Measurements from ENCODE around the gene RAB11B. TPM values are rescaled to one million over a fixed set of nuclear protein-coding genes. Genes with fewer than 3 reads are reported as not detected.
A peak's percentile ranks its signal among the peaks of the same experiment; 100 is the strongest.

The RAB11B gene
- total RNA-seq, 4 donors from 2014 or later = 28.6 to 71.8 (median 36.1) TPM

DNA sequence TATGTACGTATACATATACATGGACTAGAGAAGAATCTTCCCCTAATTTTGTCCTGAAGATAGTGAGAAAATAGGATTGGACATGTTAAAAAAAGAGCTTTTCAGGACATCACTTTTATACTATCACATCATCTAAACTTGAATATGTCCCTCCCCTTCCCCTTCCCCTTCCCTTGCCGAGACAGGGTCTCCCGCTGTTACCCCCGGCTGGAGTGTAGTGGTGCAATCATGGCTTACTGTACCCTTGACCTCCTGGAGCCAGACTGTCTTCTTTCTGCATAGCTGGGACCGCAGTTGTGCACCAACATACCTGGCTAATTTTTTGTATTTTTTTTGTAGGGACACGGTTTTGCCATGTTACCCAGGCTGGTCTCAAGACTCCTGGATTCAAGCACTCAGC is 61.2 kb downstream of the RAB11B start:
- no peak overlapping the region for H3K27ac ChIP-seq
- H3K27me3 ChIP-seq = no peaks in the 10 kb centered on the region
- no peak for TF ChIP-seq POLR2AphosphoS5 (IDR thresholded peaks at IDR 0.05)
- H3K4me1 ChIP-seq = peaks cover 13 to 98% (median 53%) of the 10 kb centered on the region in 3 donors
- no peaks in the 10 kb centered on the region for H3K9me3 ChIP-seq
- ATAC-seq = no peak
- no peak overlapping the region for H3K4me3 ChIP-seq
- peaks cover 0 to 28% of the 10 kb centered on the region in 2 donors for H3K36me3 ChIP-seq
- WGBS, 2 donors (ENCODE audit: low coverage in 1 of 2) = 63 to 68% methylated on average over 6 of the region's 6 CpGs

DNA sequence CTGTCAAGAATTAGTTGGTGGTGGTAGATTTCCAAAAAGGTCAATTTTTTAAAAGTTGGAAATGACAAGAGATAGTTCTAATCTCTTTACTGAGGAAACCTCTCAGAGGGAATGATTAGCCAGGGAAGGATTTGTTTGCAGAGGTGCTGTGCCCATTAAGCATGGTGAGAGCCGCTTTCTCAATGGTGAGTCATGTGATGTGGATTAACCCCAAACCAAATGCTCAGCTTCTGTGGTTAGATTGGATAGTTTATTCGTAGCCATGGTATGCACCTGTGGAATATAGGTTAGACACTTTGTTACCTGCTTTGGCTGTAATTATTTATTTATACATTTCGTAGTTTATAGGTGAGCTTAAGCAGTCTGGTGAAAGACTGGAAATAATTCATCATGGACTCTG is 61.7 kb downstream of the RAB11B start:
- Histone ChIP-seq H3K4me1 (peaks cover 8 to 98% (median 53%) of the 10 kb centered on the region in 3 donors), H3K9me3 (no peaks in the 10 kb centered on the region), H3K27me3 (no peaks in the 10 kb centered on the region), H3K36me3 (peaks cover 0 to 28% of the 10 kb centered on the region in 2 donors), H3K27ac (no peak overlapping the region), H3K4me3 (no peak overlapping the region)
- TF ChIP-seq EP300 (IDR thresholded peaks at IDR 0.05) (no peak), POLR2AphosphoS5 (IDR thresholded peaks at IDR 0.05) (no peak), POLR2A (IDR thresholded peaks at IDR 0.05) (no peak)
- TF ChIP-seq, protein P1, sequence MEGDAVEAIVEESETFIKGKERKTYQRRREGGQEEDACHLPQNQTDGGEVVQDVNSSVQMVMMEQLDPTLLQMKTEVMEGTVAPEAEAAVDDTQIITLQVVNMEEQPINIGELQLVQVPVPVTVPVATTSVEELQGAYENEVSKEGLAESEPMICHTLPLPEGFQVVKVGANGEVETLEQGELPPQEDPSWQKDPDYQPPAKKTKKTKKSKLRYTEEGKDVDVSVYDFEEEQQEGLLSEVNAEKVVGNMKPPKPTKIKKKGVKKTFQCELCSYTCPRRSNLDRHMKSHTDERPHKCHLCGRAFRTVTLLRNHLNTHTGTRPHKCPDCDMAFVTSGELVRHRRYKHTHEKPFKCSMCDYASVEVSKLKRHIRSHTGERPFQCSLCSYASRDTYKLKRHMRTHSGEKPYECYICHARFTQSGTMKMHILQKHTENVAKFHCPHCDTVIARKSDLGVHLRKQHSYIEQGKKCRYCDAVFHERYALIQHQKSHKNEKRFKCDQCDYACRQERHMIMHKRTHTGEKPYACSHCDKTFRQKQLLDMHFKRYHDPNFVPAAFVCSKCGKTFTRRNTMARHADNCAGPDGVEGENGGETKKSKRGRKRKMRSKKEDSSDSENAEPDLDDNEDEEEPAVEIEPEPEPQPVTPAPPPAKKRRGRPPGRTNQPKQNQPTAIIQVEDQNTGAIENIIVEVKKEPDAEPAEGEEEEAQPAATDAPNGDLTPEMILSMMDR (IDR thresholded peaks at IDR 0.05) = no peak
- 57 to 59% methylated on average over 3 of the region's 3 CpGs for WGBS, 2 donors (ENCODE audit: low coverage in 1 of 2)
- no peak for ATAC-seq

DNA sequence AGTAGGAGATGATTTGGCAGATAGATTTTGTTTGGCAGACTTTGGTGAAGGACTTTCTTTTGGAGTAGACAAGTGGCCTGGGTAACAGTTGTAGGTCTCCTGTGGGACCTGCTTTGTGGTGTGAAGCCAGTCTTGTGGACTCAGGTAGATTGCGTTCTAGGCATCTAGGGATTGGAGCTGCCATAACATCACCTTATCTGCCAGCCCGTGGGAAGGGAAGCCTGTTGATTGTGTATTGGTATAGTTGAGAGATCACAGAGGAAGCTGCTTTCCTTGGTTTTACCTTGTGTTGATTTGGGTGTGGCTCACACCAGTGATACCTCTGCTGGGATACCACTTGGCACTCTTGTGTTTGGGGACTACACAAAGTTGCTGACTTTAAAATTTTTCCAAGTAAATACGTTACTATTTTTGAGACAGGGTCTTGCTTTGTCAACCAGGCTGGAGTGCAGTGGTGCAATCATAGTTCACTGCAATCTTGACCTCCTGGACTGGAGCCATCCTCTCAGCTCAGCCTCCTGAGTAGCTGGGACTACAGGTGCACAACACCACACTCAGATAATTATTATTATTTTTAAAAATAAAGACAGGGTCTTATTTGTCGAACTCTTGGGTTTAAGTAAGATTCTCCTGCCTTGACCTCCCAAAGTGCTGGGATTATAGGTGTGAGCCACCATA is 62.4 kb downstream of the RAB11B start:
- peaks cover 7 to 98% (median 50%) of the 10 kb centered on the region in 3 donors for H3K4me1 ChIP-seq
- H3K27ac ChIP-seq = peak overlapping the region in 2 of 4 donors; percentile 4 to 28
- H3K27me3 ChIP-seq = no peaks in the 10 kb centered on the region
- WGBS, 2 donors (ENCODE audit: low coverage in 1 of 2) = 20 to 46% methylated on average over 1 to 3 of the region's 4 CpGs
- ATAC-seq = no peak
- H3K4me3 ChIP-seq = no peak overlapping the region
- H3K9me3 ChIP-seq = no peaks in the 10 kb centered on the region
- TF ChIP-seq EP300 (IDR thresholded peaks at IDR 0.05) = no peak
- TF ChIP-seq POLR2AphosphoS5 (IDR thresholded peaks at IDR 0.05) = no peak
- TF ChIP-seq, protein P1 (IDR thresholded peaks at IDR 0.05) = no peak
- TF ChIP-seq POLR2A (IDR thresholded peaks at IDR 0.05) = no peak
- H3K36me3 ChIP-seq = peaks cover 0 to 27% of the 10 kb centered on the region in 2 donors

DNA sequence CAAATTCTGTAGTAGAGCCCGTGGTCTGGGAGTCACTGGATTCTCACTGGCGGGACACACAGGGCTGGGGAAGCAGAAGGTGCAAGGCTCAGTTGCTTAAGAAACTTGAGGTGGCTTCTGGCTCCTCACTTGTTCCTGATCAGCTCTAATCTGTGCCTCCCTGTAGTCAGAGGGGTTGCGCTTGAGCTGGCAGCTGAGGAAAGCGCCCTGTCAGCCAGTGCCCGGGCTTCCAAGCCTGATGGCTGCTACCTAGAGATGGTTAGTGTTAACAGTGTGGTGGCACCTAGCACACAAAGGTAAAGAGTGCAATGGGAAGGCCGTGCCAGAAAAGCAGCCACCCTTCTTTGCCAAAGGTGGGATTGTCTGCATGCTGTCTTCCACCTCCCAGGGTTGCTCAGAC is 63.5 kb downstream of the RAB11B start:
- 73 to 87% methylated on average over 3 of the region's 6 CpGs for WGBS, 2 donors (ENCODE audit: low coverage in 1 of 2)
- peaks cover 0 to 27% of the 10 kb centered on the region in 2 donors for H3K36me3 ChIP-seq
- H3K9me3 ChIP-seq = no peaks in the 10 kb centered on the region
- no peak for ATAC-seq
- H3K4me1 ChIP-seq = peaks cover 15 to 98% (median 49%) of the 10 kb centered on the region in 3 donors
- H3K27ac ChIP-seq = no peak overlapping the region
- TF ChIP-seq EP300 (IDR thresholded peaks at IDR 0.05) (no peak), POLR2AphosphoS5 (IDR thresholded peaks at IDR 0.05) (no peak), POLR2A (IDR thresholded peaks at IDR 0.05) (no peak)
- TF ChIP-seq, protein P1 (IDR thresholded peaks at IDR 0.05) = no peak
- no peaks in the 10 kb centered on the region for H3K27me3 ChIP-seq
- H3K4me3 ChIP-seq = no peak overlapping the region

Small RNAs within 50 kb of the gene (small RNA-seq; reads per million reads assigned to genes)
- gene MIR4999 = 0 reads per million in 4 donors

Other genes starting within 250 kb of the RAB11B start
- gene FBN3, start 240.8 kb upstream of the RAB11B start, total RNA-seq = under 1 TPM in 1 of 4 donors, not detected in 3; 0.02 TPM
- 10 to 100 TPM; 24.8 to 33.8 (median 31.9) TPM for gene CERS4, start 181.0 kb upstream of the RAB11B start, total RNA-seq
- gene CD320, start 82.0 kb upstream of the RAB11B start, total RNA-seq = 10 to 100 TPM; 25.4 to 58.5 (median 40.8) TPM
- 10 to 100 TPM; 14.5 to 48.3 (median 32.3) TPM for gene NDUFA7, start 69.0 kb upstream of the RAB11B start, total RNA-seq
- gene RPS28, start 68.9 kb upstream of the RAB11B start, total RNA-seq = 100 to 1,000 TPM; 172 to 357 (median 250) TPM
- 10 to 100 TPM in 3 of 4 donors, 1 to 10 TPM in 1; 9.8 to 22.3 (median 19.2) TPM for gene KANK3, start 47.1 kb upstream of the RAB11B start, total RNA-seq
- 10 to 100 TPM in 3 of 4 donors, 1 to 10 TPM in 1; 4.4 to 48.2 (median 19.4) TPM for gene ANGPTL4, start 26.2 kb upstream of the RAB11B start, total RNA-seq
- gene MARCHF2, start 22.9 kb downstream of the RAB11B start, total RNA-seq = 100 to 1,000 TPM; 125 to 330 (median 237) TPM
- gene HNRNPM, start 54.6 kb downstream of the RAB11B start, total RNA-seq = 100 to 1,000 TPM in 2 of 4 donors, 10 to 100 TPM in 2; 75.1 to 120 (median 101) TPM
- gene PRAM1, start 112.3 kb downstream of the RAB11B start, total RNA-seq = 1 to 10 TPM in 1 of 4 donors, under 1 TPM in 3; 0.23 to 1.2 (median 0.45) TPM
- 10 to 100 TPM in 2 of 4 donors, 1 to 10 TPM in 2; 3.6 to 18.9 (median 10.3) TPM for gene ZNF414, start 123.8 kb downstream of the RAB11B start, total RNA-seq
- gene MYO1F, start 187.1 kb downstream of the RAB11B start, total RNA-seq = 10 to 100 TPM in 2 of 4 donors, 1 to 10 TPM in 2; 5.4 to 41.5 (median 10.3) TPM
- 10 to 100 TPM; 15.7 to 45.3 (median 22.8) TPM for gene ADAMTS10, start 220.4 kb downstream of the RAB11B start, total RNA-seq
- not detected for gene NFILZ, start 240.3 kb downstream of the RAB11B start, total RNA-seq

All from gastroesophageal sphincter (tissue), 4 donors.